Neural progenitor cell (in vitro differentiated cells): ENCODE results near the gene MKX.

Experiments
- EZH2phosphoT487 ChIP-seq: fragments of 200-600 bp; sonication (generic); IDR thresholded peaks from 2 replicates; pipeline ENCODE4 v1.6.1; 2017; ENCODE audit warnings: antibody characterized with exemption
- TF ChIP-seq, protein P1 (sequence below): fragments of 200-600 bp; sonication (generic); IDR thresholded peaks from 2 replicates; pipeline ENCODE4 v1.5.1; 2017; ENCODE audit warnings: antibody characterized with exemption, mild to moderate bottlenecking

GRCh38 chr10:27747096-27747451 is 1.5 kb upstream of the MKX start:
- TF ChIP-seq EZH2phosphoT487, result peak; percentile 12
- TF ChIP-seq, protein P1, sequence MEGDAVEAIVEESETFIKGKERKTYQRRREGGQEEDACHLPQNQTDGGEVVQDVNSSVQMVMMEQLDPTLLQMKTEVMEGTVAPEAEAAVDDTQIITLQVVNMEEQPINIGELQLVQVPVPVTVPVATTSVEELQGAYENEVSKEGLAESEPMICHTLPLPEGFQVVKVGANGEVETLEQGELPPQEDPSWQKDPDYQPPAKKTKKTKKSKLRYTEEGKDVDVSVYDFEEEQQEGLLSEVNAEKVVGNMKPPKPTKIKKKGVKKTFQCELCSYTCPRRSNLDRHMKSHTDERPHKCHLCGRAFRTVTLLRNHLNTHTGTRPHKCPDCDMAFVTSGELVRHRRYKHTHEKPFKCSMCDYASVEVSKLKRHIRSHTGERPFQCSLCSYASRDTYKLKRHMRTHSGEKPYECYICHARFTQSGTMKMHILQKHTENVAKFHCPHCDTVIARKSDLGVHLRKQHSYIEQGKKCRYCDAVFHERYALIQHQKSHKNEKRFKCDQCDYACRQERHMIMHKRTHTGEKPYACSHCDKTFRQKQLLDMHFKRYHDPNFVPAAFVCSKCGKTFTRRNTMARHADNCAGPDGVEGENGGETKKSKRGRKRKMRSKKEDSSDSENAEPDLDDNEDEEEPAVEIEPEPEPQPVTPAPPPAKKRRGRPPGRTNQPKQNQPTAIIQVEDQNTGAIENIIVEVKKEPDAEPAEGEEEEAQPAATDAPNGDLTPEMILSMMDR, result no peak
